K562 (cell line): ENCODE measurements around the gene TCF12. TPM values are rescaled to one million over a fixed set of nuclear protein-coding genes. Genes with fewer than 3 reads are reported as not detected.

Source experiments
- ATAC-seq: fragments of 200-7000 bp; cut with Tn5 transposase; 3 replicates; pipeline ENCODE4 v1.9.1; 2020; ENCODE audit warnings: moderate library complexity
- BruUV-seq: library from RNA; stranded (reverse); fragments of 400-500 nt; replicated peaks from 2 replicates; lab custom pipeline; 2021; lab: Mats Ljungman, UMichigan
- CTCF ChIA-PET: fragments of 300-600 bp; formaldehyde crosslinking; extraction: SDS; loops from one replicate; lab custom pipeline; 2021; ENCODE audit warnings: low intra/inter-chr PET ratio; lab: Yijun Ruan, JAX
- POLR2A ChIA-PET: fragments of 300-600, 350-650 bp; sonication (Branson Sonifier 250); formaldehyde crosslinking; extraction: SDS; loops from one replicate; lab custom pipeline; 2021; ENCODE audit warnings: antibody characterized with exemption, inconsistent platforms; lab: Yijun Ruan, JAX
- DNase-seq, 4 experiments: peaks; one replicate each; pipeline versions ENCODE4 v3.0.0 to v3.0.0-alpha.2; 2011 to 2018; ENCODE audit warnings: low spot score in 3 of 4, mixed read lengths in 3 of 4; ENCODE audit errors: extremely low read depth in 1 of 4
- FAIRE-seq: peaks from 2 replicates; lab custom pipeline; 2011; peaks lifted over from hg19 to GRCh38; lab: Jason Lieb, UNC
- H2AFZ ChIP-seq: 2 replicates; pipeline ENCODE4 v1.6.0; 2011; ENCODE audit warnings: low read depth, low read length, control low read depth, inconsistent platforms
- H3K27ac ChIP-seq: fragments of 200-600 bp; 3 replicates; pipeline ENCODE4 v1.8.0; 2011; ENCODE audit warnings: low read depth, mild to moderate bottlenecking, control low read depth, inconsistent platforms, low read length, moderate library complexity, mixed read lengths; ENCODE audit errors: extremely low read depth
- H3K27me3 ChIP-seq, 2 experiments: fragments of 300-600 bp in 1 of 2; 2 replicates in 1 of 2; 3 replicates in 1 of 2; pipeline versions ENCODE4 v1.6.0 to v1.8.0; 2011; ENCODE audit warnings: inconsistent platforms in 2 of 2, low read length in 2 of 2, mild to moderate bottlenecking in 1 of 2, mixed read lengths in 1 of 2, moderate library complexity in 1 of 2; ENCODE audit not compliant: control insufficient read depth in 2 of 2, insufficient read depth in 2 of 2
- H3K36me3 ChIP-seq: fragments of 300-600 bp; 3 replicates; pipeline ENCODE4 v1.8.0; 2011; ENCODE audit warnings: mild to moderate bottlenecking, low read length, inconsistent platforms; ENCODE audit not compliant: control insufficient read depth, insufficient read depth
- H3K4me1 ChIP-seq, 2 experiments: fragments of 200-600 bp in 1 of 2; replicated peaks in 1 of 2; 2 replicates in 1 of 2; 3 replicates in 1 of 2; pipeline versions ENCODE4 v1.5.1 to v1.8.0; 2011; ENCODE audit warnings: inconsistent platforms in 2 of 2, low read length in 2 of 2, mild to moderate bottlenecking in 1 of 2, mixed read lengths in 1 of 2, moderate library complexity in 1 of 2; ENCODE audit not compliant: control insufficient read depth in 2 of 2, insufficient read depth in 2 of 2
- H3K4me2 ChIP-seq: 2 replicates; pipeline ENCODE4 v1.6.1; 2011; ENCODE audit warnings: low read length, control low read depth, inconsistent platforms, mixed read lengths; ENCODE audit not compliant: insufficient read depth
- H3K4me3 ChIP-seq: fragments of 200-600 bp; sonication (generic), shearing (Covaris generic); 2 replicates; pipeline ENCODE4 v1.5.1; 2016; ENCODE audit warnings: control low read depth, inconsistent platforms
- H3K79me2 ChIP-seq: fragments of 200-600 bp; 3 replicates; pipeline ENCODE4 v1.8.0; 2011; ENCODE audit warnings: low read length, inconsistent platforms; ENCODE audit not compliant: control insufficient read depth, insufficient read depth
- H3K9ac ChIP-seq, 2 experiments: 2 replicates each; pipeline versions ENCODE4 v1.6.0 to v1.6.1; 2011; ENCODE audit warnings: low read depth in 2 of 2, low read length in 2 of 2, control low read depth in 1 of 2, inconsistent platforms in 1 of 2, mild to moderate bottlenecking in 1 of 2, mixed read lengths in 1 of 2; ENCODE audit not compliant: insufficient read depth in 1 of 2
- H3K9me1 ChIP-seq: one replicate; pipeline ENCODE4 v1.6.0; 2011; ENCODE audit warnings: inconsistent platforms, mild to moderate bottlenecking, low read length, moderate library complexity; ENCODE audit not compliant: control insufficient read depth, insufficient read depth
- H3K9me3 ChIP-seq: replicated peaks from 2 replicates; pipeline ENCODE4 v1.5.1; 2011; ENCODE audit warnings: low read depth, low read length, inconsistent platforms; ENCODE audit not compliant: control insufficient read depth, insufficient read depth
- H4K20me1 ChIP-seq: replicated peaks from 2 replicates; pipeline ENCODE4 v1.6.1; 2011; ENCODE audit warnings: low read length, inconsistent platforms, mixed read lengths; ENCODE audit not compliant: control insufficient read depth, insufficient read depth
- ESRRA ChIP-seq: fragments of 450-650 bp; IDR thresholded peaks from 2 replicates; pipeline ENCODE4 v1.6.1; 2014; ENCODE audit warnings: low read depth, mild to moderate bottlenecking, moderate library complexity, borderline replicate concordance
- PHTF2 ChIP-seq: fragments of 250-450 bp; sonication (Bioruptor Pico); IDR thresholded peaks from 2 replicates; pipeline ENCODE4 v1.5.0; 2021; ENCODE audit warnings: mild to moderate bottlenecking
- RBM22 ChIP-seq: fragments of 200-400 bp; formaldehyde crosslinking; IDR thresholded peaks from 2 replicates; pipeline ENCODE4 v1.6.1; 2018; ENCODE audit warnings: low read length, low read depth; ENCODE audit not compliant: poor library complexity, severe bottlenecking
- SREBF1 ChIP-seq: fragments of 150-350 bp; IDR thresholded peaks from 2 replicates; pipeline ENCODE4 v1.6.1; 2014; ENCODE audit warnings: antibody characterized with exemption, low read depth, low read length, borderline replicate concordance
- U2AF1 ChIP-seq: fragments of 200-400 bp; formaldehyde crosslinking; optimal IDR thresholded peaks from 2 replicates; pipeline ENCODE3; 2017; ENCODE audit warnings: mild to moderate bottlenecking, low read depth, low read length, moderate library complexity
- ZNF311 ChIP-seq: fragments of 250-450 bp; sonication (Bioruptor Pico); IDR thresholded peaks from 2 replicates; pipeline ENCODE4 v1.4.0; 2020; ENCODE audit warnings: mild to moderate bottlenecking, moderate library complexity
- WGBS: fragments of 100-300 bp; shearing (Covaris generic); methylation state at CpG from one replicate; pipeline ENCODE4 v1.1.6; 2016; ENCODE audit warnings: low coverage, mixed read lengths; ENCODE audit not compliant: insufficient coverage; ENCODE audit errors: missing lambda C conversion rate; 5-methylcytosine and 5-hydroxymethylcytosine counted together
- in situ Hi-C: fragments of 300-500 bp; cut with MboI; formaldehyde crosslinking; loops from 4 replicates; pipeline ENCODE4 v1.15.0; 2018; ENCODE audit warnings: inconsistent platforms, mixed read lengths
- intact Hi-C: fragments of 100-400 bp; cut with micrococcal nuclease; formaldehyde crosslinking; loops from 2 replicates; pipeline ENCODE4 v1.14.2; 2022
- polyA plus RNA-seq, 8 experiments: library from polyadenylated mRNA; depleted of rRNA in 4 of 8; stranded (reverse) in 5 of 8; unstranded in 3 of 8; fragments of >200 nt; fragmentation: Nextera tagmentation in 2 of 8; fragmentation: Illumina TruSeq in 1 of 8; extraction: Ambion mirVana in 2 of 8; extraction: Trizol in 1 of 8; gene quantifications; 2 replicates each; pipeline versions ENCODE4 v1.2.1 to v1.2.3, GENCODE V29; 2011 to 2014; ENCODE audit warnings: inconsistent platforms in 1 of 8, missing spikeins in 1 of 8
- total RNA-seq, 7 experiments: library from RNA; depleted of rRNA in 6 of 7; stranded (reverse); fragments of >200 nt in 6 of 7; fragmentation: Illumina TruSeq in 2 of 7; extraction: Trizol in 2 of 7; gene quantifications; 2 replicates each; pipeline versions ENCODE4 v1.2.1 to v1.2.3, GENCODE V29; 2011 to 2021; ENCODE audit warnings: low replicate concordance in 1 of 7

The TCF12 gene
- total and polyA plus RNA-seq, 9 of the 15 experiments (the other 6 are each of a cell fraction or from before 2014, with no cell fraction given), result 10.5 to 132 (median 52.9) TPM

- no TSS peak for BruUV-seq
- DNase-seq (no peak), FAIRE-seq (no peak), ATAC-seq (no peak)
- TF ChIP-seq ZNF311, result no peak
- TF ChIP-seq SREBF1, result no peak
- no peak for TF ChIP-seq U2AF1
- no peak for TF ChIP-seq PHTF2 (CRISPR knock-in tag)
- no peak for TF ChIP-seq RBM22
- no peak for TF ChIP-seq ESRRA
- H3K27me3 ChIP-seq, result no peaks in the 10 kb centered on the region
- H2AFZ ChIP-seq, result no peak overlapping the region
- H3K36me3 ChIP-seq, result no peaks in the 10 kb centered on the region
- H3K9me1 ChIP-seq, result no peaks in the 10 kb centered on the region
- WGBS, result 69% methylated on average over 1 of the region's 1 CpG
- no peaks in the 10 kb centered on the region for H3K9me3 ChIP-seq
- H3K4me3 ChIP-seq, result no peak overlapping the region
- no peak overlapping the region for H3K9ac ChIP-seq
- in situ Hi-C loops, result no loop called here
- H4K20me1 ChIP-seq, result peaks cover 7% of the 10 kb centered on the region; the same call in 1 of the 2 replicates
- H3K27ac ChIP-seq, result no peak overlapping the region
- intact Hi-C loops, result no loop called here
- no peak overlapping the region for H3K4me2 ChIP-seq
- ChIA-PET POLR2A (interaction anchor here (0.6 kb wide), 1 partner anchor 536 kb away, joined by 3 read pairs; no protein-coding TSS in a partner anchor), CTCF (no interaction called here)
- peaks cover 90% of the 10 kb centered on the region for H3K79me2 ChIP-seq
- peaks cover 0 to 11% of the 10 kb centered on the region in 2 experiments; a peak in 2 of 5 replicates for H3K4me1 ChIP-seq
Measured at GRCh38 chr15:56965231-56966013, 47.0 kb downstream of the TCF12 start.
